BJ (cell line): Measurements from ENCODE around the gene ECHS1. TPM values are rescaled to one million over a fixed set of nuclear protein-coding genes. Genes with fewer than 3 reads are reported as not detected.
"Not testable (repeated sequence)": the region's sequence is repeated elsewhere in the genome, so short reads cannot be mapped to it uniquely, and the experiment has no call there.

Experiments
- CTCF ChIA-PET: fragments of 350-600 bp; formaldehyde crosslinking; extraction: SDS; loops from one replicate; lab custom pipeline; 2021; ENCODE audit warnings: antibody characterized with exemption, inconsistent platforms; lab: Yijun Ruan, JAX
- POLR2A ChIA-PET: fragments of 300-600 bp; sonication (Branson Sonifier 250); formaldehyde crosslinking; extraction: SDS; loops from one replicate; lab custom pipeline; 2021; ENCODE audit warnings: antibody characterized with exemption; lab: Charles Lee
- DNase-seq: peaks from one replicate; pipeline ENCODE4 v3.0.0-alpha.2; 2011; ENCODE audit warnings: low read depth
- H3K27me3 ChIP-seq: 2 replicates; pipeline ENCODE4 v1.6.0; 2011; ENCODE audit warnings: low read length; ENCODE audit not compliant: control insufficient read depth, insufficient read depth
- H3K36me3 ChIP-seq: 2 replicates; pipeline ENCODE4 v1.5.1; 2011; ENCODE audit warnings: low read length; ENCODE audit not compliant: control insufficient read depth, insufficient read depth
- H3K4me3 ChIP-seq: 2 replicates; pipeline ENCODE4 v1.5.1; 2011; ENCODE audit warnings: low read depth, mild to moderate bottlenecking, control low read depth, low read length
- polyA plus RNA-seq: library from polyadenylated mRNA; depleted of rRNA; stranded (reverse); fragments of >200 nt; gene quantifications from 2 replicates; pipeline ENCODE4 v1.2.3, GENCODE V29; 2011
- TF ChIP-seq, protein P1 (sequence below): IDR thresholded peaks from 2 replicates; pipeline ENCODE4 v1.5.1; 2011; ENCODE audit warnings: low read depth, mild to moderate bottlenecking, control low read depth, inconsistent platforms, low read length, moderate library complexity; ENCODE audit not compliant: insufficient read depth

ECHS1 gene
- polyA plus RNA-seq, 1 experiment = 63.9 TPM

GRCh38 chr10:133388236-133388972 is 15.2 kb upstream of the ECHS1 start:
- peaks cover 4% of the 10 kb centered on the region for H3K36me3 ChIP-seq
- no peak overlapping the region for H3K4me3 ChIP-seq
- no peak for DNase-seq
- CTCF ChIA-PET = interaction anchor here (0.7 kb wide), 1 partner anchor 9 kb away, joined by 3 read pairs; no protein-coding TSS in a partner anchor
- no peaks in the 10 kb centered on the region for H3K27me3 ChIP-seq
- TF ChIP-seq, protein P1, sequence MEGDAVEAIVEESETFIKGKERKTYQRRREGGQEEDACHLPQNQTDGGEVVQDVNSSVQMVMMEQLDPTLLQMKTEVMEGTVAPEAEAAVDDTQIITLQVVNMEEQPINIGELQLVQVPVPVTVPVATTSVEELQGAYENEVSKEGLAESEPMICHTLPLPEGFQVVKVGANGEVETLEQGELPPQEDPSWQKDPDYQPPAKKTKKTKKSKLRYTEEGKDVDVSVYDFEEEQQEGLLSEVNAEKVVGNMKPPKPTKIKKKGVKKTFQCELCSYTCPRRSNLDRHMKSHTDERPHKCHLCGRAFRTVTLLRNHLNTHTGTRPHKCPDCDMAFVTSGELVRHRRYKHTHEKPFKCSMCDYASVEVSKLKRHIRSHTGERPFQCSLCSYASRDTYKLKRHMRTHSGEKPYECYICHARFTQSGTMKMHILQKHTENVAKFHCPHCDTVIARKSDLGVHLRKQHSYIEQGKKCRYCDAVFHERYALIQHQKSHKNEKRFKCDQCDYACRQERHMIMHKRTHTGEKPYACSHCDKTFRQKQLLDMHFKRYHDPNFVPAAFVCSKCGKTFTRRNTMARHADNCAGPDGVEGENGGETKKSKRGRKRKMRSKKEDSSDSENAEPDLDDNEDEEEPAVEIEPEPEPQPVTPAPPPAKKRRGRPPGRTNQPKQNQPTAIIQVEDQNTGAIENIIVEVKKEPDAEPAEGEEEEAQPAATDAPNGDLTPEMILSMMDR = no peak
- POLR2A ChIA-PET = no interaction called here

DNA sequence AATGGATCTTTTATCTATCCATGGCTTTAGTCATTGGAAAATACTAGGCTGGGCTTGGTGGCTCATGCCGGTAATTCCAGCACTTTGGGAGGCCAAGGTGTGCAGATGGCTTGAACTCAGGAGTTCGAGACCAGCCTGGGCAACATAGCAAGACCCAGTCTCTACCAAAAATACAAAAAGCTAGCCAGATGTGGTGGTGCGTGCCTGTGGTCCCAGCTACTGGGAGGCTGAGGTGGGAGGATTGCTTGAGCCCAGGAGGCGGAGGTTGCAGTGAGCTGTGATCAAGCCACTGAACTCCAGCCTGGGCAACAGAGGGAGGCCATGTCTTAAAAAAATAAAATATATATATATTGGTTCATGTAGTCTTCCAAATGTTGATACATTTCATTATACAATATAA is 13.8 kb upstream of the ECHS1 start:
- not testable (repeated sequence) for DNase-seq, H3K36me3 ChIP-seq, H3K27me3 ChIP-seq, H3K4me3 ChIP-seq
- POLR2A ChIA-PET = interaction anchor here (0.6 kb wide), 1 partner anchor 9 kb away, joined by 3 read pairs; no protein-coding TSS in a partner anchor
- CTCF ChIA-PET = interaction anchor here (0.6 to 1.2 kb wide), 2 partner anchors 50 to 57 kb away, joined by 3 to 4 read pairs; no protein-coding TSS in a partner anchor

- no peak for DNase-seq
- CTCF ChIA-PET = no interaction called here
Measured at GRCh38 chr10:133385214-133385613, 12.1 kb upstream of the ECHS1 start.

DNA sequence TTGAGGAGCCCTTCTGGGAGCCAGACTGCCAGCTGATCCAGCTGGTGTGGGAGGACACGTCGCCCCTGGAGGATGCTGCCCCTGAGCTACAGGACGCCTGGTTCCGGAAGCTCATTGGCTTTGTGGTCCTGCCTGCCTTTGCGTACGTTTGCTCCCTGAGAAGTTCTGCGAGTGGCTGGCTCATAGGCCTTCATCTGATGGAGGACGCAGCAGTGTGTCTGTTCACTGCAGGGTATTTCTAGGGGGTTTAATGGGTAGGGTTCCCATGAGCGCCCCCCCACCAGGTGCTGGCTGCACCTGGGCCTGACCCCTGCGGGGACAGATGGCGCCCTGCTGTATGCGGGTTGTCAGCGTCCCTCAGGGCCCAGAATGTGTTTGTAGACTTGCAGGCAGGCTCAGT is 10.9 kb upstream of the ECHS1 start:
- no peak for DNase-seq
- H3K4me3 ChIP-seq = no peak overlapping the region
- ChIA-PET CTCF (no interaction called here), POLR2A (no interaction called here)
- peaks cover 3% of the 10 kb centered on the region for H3K36me3 ChIP-seq
- TF ChIP-seq, protein P1 = no peak
- no peaks in the 10 kb centered on the region for H3K27me3 ChIP-seq

More at GRCh38 chr10:133385214-133385613, 12.1 kb upstream of the ECHS1 start:
- no peaks in the 10 kb centered on the region for H3K27me3 ChIP-seq
- POLR2A ChIA-PET = no interaction called here
- H3K4me3 ChIP-seq = no peak overlapping the region
- TF ChIP-seq, protein P1 = no peak
- peaks cover 4% of the 10 kb centered on the region for H3K36me3 ChIP-seq

DNA sequence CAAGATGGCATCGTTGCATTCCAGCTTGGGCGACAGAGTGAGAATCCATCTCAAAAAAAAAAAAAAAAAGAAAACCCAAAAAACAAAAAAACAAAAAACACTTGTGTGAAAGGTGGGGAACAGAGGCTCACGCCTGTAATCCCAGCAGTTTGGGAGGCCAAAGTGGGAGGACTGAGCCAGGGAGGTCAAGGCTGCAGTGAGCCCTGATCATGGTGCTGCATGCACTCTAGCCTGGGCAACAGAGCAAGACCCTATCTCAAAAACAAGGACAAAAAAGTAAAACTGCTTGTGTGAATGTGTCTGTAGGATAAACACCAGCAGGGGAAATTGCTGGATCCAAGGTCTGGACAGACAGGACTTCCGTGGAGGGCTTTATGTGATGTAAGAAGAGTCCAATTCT is 10.4 kb upstream of the ECHS1 start:
- Histone ChIP-seq H3K27me3 (no peaks in the 10 kb centered on the region), H3K4me3 (no peak overlapping the region), H3K36me3 (peaks cover 2% of the 10 kb centered on the region)
- POLR2A ChIA-PET = no interaction called here
- DNase-seq = no peak
- CTCF ChIA-PET = no interaction called here
- TF ChIP-seq, protein P1 = no peak
